ENCODE measurements around the gene RNF220.

RNF220 gene

GRCh38 chr1:44423591-44424537, 18.8 kb downstream of the RNF220 start:
- peak; percentile 84 to 86 for DNase-seq (ENCODE audit: low read depth in 1 of 2, low spot score in 1 of 2)
- in situ Hi-C loops (cut with HindIII; ENCODE audit: low pct_unique_long_range_greater_than_20kb, low sequenced_read_pairs), result no loop called here
- TF ChIP-seq JUND (IDR thresholded peaks at IDR 0.05; ENCODE audit: low read depth), result no peak

GRCh38 chr1:44424747-44425146, 19.7 kb downstream of the RNF220 start:
- no peak for DNase-seq (ENCODE audit: low read depth in 1 of 2, low spot score in 1 of 2)
- TF ChIP-seq JUND (IDR thresholded peaks at IDR 0.05; ENCODE audit: low read depth), result no peak
- in situ Hi-C loops (cut with HindIII; ENCODE audit: low pct_unique_long_range_greater_than_20kb, low sequenced_read_pairs), result no loop called here

- no peak for TF ChIP-seq JUND (IDR thresholded peaks at IDR 0.05; ENCODE audit: low read depth)
- no peak for DNase-seq (ENCODE audit: low read depth in 1 of 2, low spot score in 1 of 2)
- in situ Hi-C loops (cut with HindIII; ENCODE audit: low pct_unique_long_range_greater_than_20kb, low sequenced_read_pairs), result no loop called here
These were observed 20.5 kb downstream of the RNF220 start for GRCh38 chr1:44425341-44426082.

- DNase-seq (ENCODE audit: low read depth in 1 of 2, low spot score in 1 of 2), result no peak
- TF ChIP-seq JUND (IDR thresholded peaks at IDR 0.05; ENCODE audit: low read depth), result no peak
- in situ Hi-C loops (cut with HindIII; ENCODE audit: low pct_unique_long_range_greater_than_20kb, low sequenced_read_pairs), result no loop called here
These were observed 26.8 kb downstream of the RNF220 start for GRCh38 chr1:44431861-44432260.

- in situ Hi-C loops (cut with HindIII; ENCODE audit: low pct_unique_long_range_greater_than_20kb, low sequenced_read_pairs), result no loop called here
- DNase-seq (ENCODE audit: low read depth in 1 of 2, low spot score in 1 of 2), result no peak
- TF ChIP-seq JUND (IDR thresholded peaks at IDR 0.05; ENCODE audit: low read depth), result no peak
These were observed 28.2 kb downstream of the RNF220 start for GRCh38 chr1:44433209-44433608.

- no peak for DNase-seq (ENCODE audit: low read depth in 1 of 2, low spot score in 1 of 2)
- in situ Hi-C loops (cut with HindIII; ENCODE audit: low pct_unique_long_range_greater_than_20kb, low sequenced_read_pairs), result no loop called here
- no peak for TF ChIP-seq JUND (IDR thresholded peaks at IDR 0.05; ENCODE audit: low read depth)
These were observed 31.5 kb downstream of the RNF220 start for GRCh38 chr1:44436401-44437106.

- no peak for DNase-seq (ENCODE audit: low read depth in 1 of 2, low spot score in 1 of 2)
- in situ Hi-C loops (cut with HindIII; ENCODE audit: low pct_unique_long_range_greater_than_20kb, low sequenced_read_pairs), result no loop called here
- TF ChIP-seq JUND (IDR thresholded peaks at IDR 0.05; ENCODE audit: low read depth), result no peak
These were observed 32.2 kb downstream of the RNF220 start for GRCh38 chr1:44437107-44437716.

GRCh38 chr1:44442791-44443190, 37.7 kb downstream of the RNF220 start:
- in situ Hi-C loops (cut with HindIII; ENCODE audit: low pct_unique_long_range_greater_than_20kb, low sequenced_read_pairs), result no loop called here
- no peak for DNase-seq (ENCODE audit: low read depth in 1 of 2, low spot score in 1 of 2)
- TF ChIP-seq JUND (IDR thresholded peaks at IDR 0.05; ENCODE audit: low read depth), result no peak

- no peak for TF ChIP-seq JUND (IDR thresholded peaks at IDR 0.05; ENCODE audit: low read depth)
- DNase-seq (ENCODE audit: low read depth in 1 of 2, low spot score in 1 of 2), result no peak
- in situ Hi-C loops (cut with HindIII; ENCODE audit: low pct_unique_long_range_greater_than_20kb, low sequenced_read_pairs), result no loop called here
These were observed 42.2 kb downstream of the RNF220 start for GRCh38 chr1:44447051-44447810.

- no peak for TF ChIP-seq JUND (IDR thresholded peaks at IDR 0.05; ENCODE audit: low read depth)
- in situ Hi-C loops (cut with HindIII; ENCODE audit: low pct_unique_long_range_greater_than_20kb, low sequenced_read_pairs), result no loop called here
- no peak for DNase-seq (ENCODE audit: low read depth in 1 of 2, low spot score in 1 of 2)
These were observed 48.8 kb downstream of the RNF220 start for GRCh38 chr1:44453798-44454349.

GRCh38 chr1:44454704-44455103, 49.6 kb downstream of the RNF220 start:
- in situ Hi-C loops (cut with HindIII; ENCODE audit: low pct_unique_long_range_greater_than_20kb, low sequenced_read_pairs), result no loop called here
- no peak for DNase-seq (ENCODE audit: low read depth in 1 of 2, low spot score in 1 of 2)
- no peak for TF ChIP-seq JUND (IDR thresholded peaks at IDR 0.05; ENCODE audit: low read depth)

Measured in T47D (cell line).